Liver (tissue), 9 donors: ENCODE results near the gene FAM9A. TPM values are rescaled to one million over a fixed set of nuclear protein-coding genes. Genes with fewer than 3 reads are reported as not detected.

ENCODE experiments used
- DNase-seq: peaks from one replicate; pipeline ENCODE4 v3.0.0-alpha.2; 2017; ENCODE audit warnings: low spot score
- H3K27ac ChIP-seq, 2 donors: one replicate each; pipeline ENCODE4 v1.7.0; 2013; ENCODE audit warnings: inconsistent platforms in 2 of 2, low read length in 2 of 2, control low read depth in 1 of 2, low read depth in 1 of 2, mild to moderate bottlenecking in 1 of 2
- H3K27me3 ChIP-seq, 4 donors: one replicate each; pipeline versions ENCODE4 v1.6.1 to v1.7.0; 2013; ENCODE audit warnings: low read length in 3 of 4, inconsistent platforms in 1 of 4, mild to moderate bottlenecking in 1 of 4, moderate library complexity in 1 of 4; ENCODE audit not compliant: control insufficient read depth in 4 of 4, insufficient read depth in 4 of 4
- H3K36me3 ChIP-seq, 4 donors: one replicate each; pipeline versions ENCODE4 v1.6.1 to v1.7.0; 2013; ENCODE audit warnings: low read length in 3 of 4, mild to moderate bottlenecking in 3 of 4, low read depth in 1 of 4, moderate library complexity in 1 of 4; ENCODE audit not compliant: control insufficient read depth in 4 of 4, insufficient read depth in 3 of 4
- H3K4me1 ChIP-seq, 4 donors: one replicate each; pipeline versions ENCODE4 v1.6.1 to v1.7.0; 2013; ENCODE audit warnings: low read length in 3 of 4, mild to moderate bottlenecking in 3 of 4, moderate library complexity in 1 of 4; ENCODE audit not compliant: control insufficient read depth in 4 of 4, insufficient read depth in 4 of 4
- H3K4me3 ChIP-seq, 3 donors: one replicate each; pipeline versions ENCODE4 v1.6.1 to v1.7.0; 2013; ENCODE audit warnings: low read length in 3 of 3, control low read depth in 1 of 3, low read depth in 1 of 3, mild to moderate bottlenecking in 1 of 3
- H3K9ac ChIP-seq, 2 donors: one replicate each; pipeline ENCODE4 v1.7.0; 2013; ENCODE audit warnings: low read length in 2 of 2, mild to moderate bottlenecking in 2 of 2, moderate library complexity in 2 of 2, control low read depth in 1 of 2, low read depth in 1 of 2
- H3K9me3 ChIP-seq, 4 donors: one replicate each; pipeline versions ENCODE4 v1.6.1 to v1.7.0; 2013; ENCODE audit warnings: low read length in 3 of 4; ENCODE audit not compliant: control insufficient read depth in 4 of 4
- EGR1 ChIP-seq, 2 donors: IDR thresholded peaks; 2 replicates each; pipeline ENCODE4 v1.6.1; 2016 to 2018; ENCODE audit warnings: antibody characterized with exemption in 2 of 2, low read depth in 2 of 2
- FOXA1 ChIP-seq: IDR thresholded peaks from 2 replicates; pipeline ENCODE4 v1.6.1; 2016; ENCODE audit warnings: antibody characterized with exemption
- FOXA2 ChIP-seq: IDR thresholded peaks from 2 replicates; pipeline ENCODE4 v1.6.1; 2016; ENCODE audit warnings: antibody characterized with exemption
- HNF4G ChIP-seq: IDR thresholded peaks from 2 replicates; pipeline ENCODE4 v1.6.1; 2016; ENCODE audit warnings: antibody characterized with exemption
- JUND ChIP-seq, 2 donors: IDR thresholded peaks; 2 replicates each; pipeline ENCODE4 v1.6.1; 2016; ENCODE audit warnings: antibody characterized with exemption in 2 of 2
- NR2F2 ChIP-seq: IDR thresholded peaks from 2 replicates; pipeline ENCODE4 v1.6.1; 2016; ENCODE audit warnings: antibody characterized with exemption
- RAD21 ChIP-seq, 2 donors: IDR thresholded peaks; 2 replicates each; pipeline ENCODE4 v1.6.1; 2016; ENCODE audit warnings: antibody characterized with exemption in 2 of 2, mild to moderate bottlenecking in 2 of 2
- RXRA ChIP-seq, 2 donors: IDR thresholded peaks; 2 replicates each; pipeline ENCODE4 v1.6.1; 2017 to 2018; ENCODE audit warnings: antibody characterized with exemption in 2 of 2, mild to moderate bottlenecking in 1 of 2
- SP1 ChIP-seq: IDR thresholded peaks from 2 replicates; pipeline ENCODE4 v1.6.1; 2018; ENCODE audit warnings: antibody characterized with exemption, mild to moderate bottlenecking
- TAF1 ChIP-seq: conservative IDR thresholded peaks from 2 replicates; pipeline ENCODE4 v1.6.1; 2016; ENCODE audit warnings: antibody characterized with exemption, mild to moderate bottlenecking
- YY1 ChIP-seq: IDR thresholded peaks from 2 replicates; pipeline ENCODE4 v1.6.1; 2016; ENCODE audit warnings: antibody characterized with exemption, mild to moderate bottlenecking
- WGBS: extraction: QIAGEN DNeasy Blood & Tissue Kit; methylation state at CpG from one replicate; pipeline ENCODE4 v1.1.7; 2013; 5-methylcytosine and 5-hydroxymethylcytosine counted together
- polyA plus RNA-seq, 2 donors: library from polyadenylated mRNA; stranded (reverse) in 1 of 2; unstranded in 1 of 2; fragments of 200-250 nt in 1 of 2; fragments of >200 nt in 1 of 2; fragmentation: Nextera tagmentation in 1 of 2; extraction: Ambion mirVana in 1 of 2; gene quantifications; one replicate each; pipeline versions ENCODE4 v1.2.1 to v1.2.3, GENCODE V29; 2013 to 2015
- total RNA-seq, 2 donors: library from RNA; depleted of rRNA; stranded (reverse); fragments of >200 nt; gene quantifications; one replicate each; pipeline ENCODE4 v1.2.3, GENCODE V29; 2014
- TF ChIP-seq, protein P1 (sequence below): fragments of 150-350 bp; IDR thresholded peaks from 2 replicates; pipeline ENCODE4 v1.5.1; 2017; ENCODE audit warnings: improper control_type of control experiment, low read depth, low read length; ENCODE audit not compliant: missing input control
- TF ChIP-seq, protein P2 (sequence below): IDR thresholded peaks from 2 replicates; pipeline ENCODE4 v1.6.1; 2016; ENCODE audit warnings: antibody characterized with exemption
- TF ChIP-seq, protein P3 (sequence below): IDR thresholded peaks from 2 replicates; pipeline ENCODE4 v1.6.1; 2016; ENCODE audit warnings: antibody characterized with exemption
- TF ChIP-seq, protein P4 (sequence below): IDR thresholded peaks from 2 replicates; pipeline ENCODE4 v1.6.1; 2016; ENCODE audit warnings: antibody characterized with exemption, mild to moderate bottlenecking
- donor health status: healthy.
- donor health status: healthy.
- donor health status: healthy.
- donor health status: healthy.
- donor health status: healthy.

The FAM9A gene
- total and polyA plus RNA-seq, 4 donors: 0.51 TPM; not detected in 3

DNA sequence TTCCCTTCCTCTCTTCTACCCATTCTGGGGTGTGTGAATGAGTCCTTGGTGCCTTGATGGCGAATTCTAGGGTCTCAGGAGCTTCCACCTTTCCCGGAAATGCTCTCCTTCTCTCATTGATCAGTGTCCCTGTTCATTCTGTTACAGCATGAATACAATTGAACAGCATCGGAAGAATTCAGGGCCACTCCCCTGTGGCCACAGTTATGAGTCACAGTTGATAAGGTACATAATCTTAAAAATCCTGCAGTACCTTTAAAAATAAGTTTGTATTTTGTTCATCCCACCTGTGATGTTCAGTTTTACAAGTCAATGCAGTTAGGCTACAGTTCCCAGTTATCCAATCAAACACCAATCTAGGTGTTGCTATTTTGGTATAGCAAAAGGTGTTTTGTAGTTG is 47.3 kb upstream of the FAM9A start:
- no peak for DNase-seq
- Histone ChIP-seq H3K36me3 (no peaks in the 10 kb centered on the region), H3K9me3 (no peaks in the 10 kb centered on the region), H3K4me1 (peaks cover 4 to 22% (median 15%) of the 10 kb centered on the region in 4 donors), H3K27ac (no peak overlapping the region), H3K4me3 (no peak overlapping the region), H3K9ac (no peak overlapping the region), H3K27me3 (peaks cover 0 to 3% (median under 1%) of the 10 kb centered on the region in 4 donors)
- 65% methylated on average over 3 of the region's 3 CpGs for WGBS
- TF ChIP-seq RAD21 (IDR thresholded peaks at IDR 0.05): no peak
- no peak for TF ChIP-seq HNF4G
- TF ChIP-seq JUND (IDR thresholded peaks at IDR 0.05): no peak
- TF ChIP-seq TAF1: no peak
- TF ChIP-seq, protein P1, sequence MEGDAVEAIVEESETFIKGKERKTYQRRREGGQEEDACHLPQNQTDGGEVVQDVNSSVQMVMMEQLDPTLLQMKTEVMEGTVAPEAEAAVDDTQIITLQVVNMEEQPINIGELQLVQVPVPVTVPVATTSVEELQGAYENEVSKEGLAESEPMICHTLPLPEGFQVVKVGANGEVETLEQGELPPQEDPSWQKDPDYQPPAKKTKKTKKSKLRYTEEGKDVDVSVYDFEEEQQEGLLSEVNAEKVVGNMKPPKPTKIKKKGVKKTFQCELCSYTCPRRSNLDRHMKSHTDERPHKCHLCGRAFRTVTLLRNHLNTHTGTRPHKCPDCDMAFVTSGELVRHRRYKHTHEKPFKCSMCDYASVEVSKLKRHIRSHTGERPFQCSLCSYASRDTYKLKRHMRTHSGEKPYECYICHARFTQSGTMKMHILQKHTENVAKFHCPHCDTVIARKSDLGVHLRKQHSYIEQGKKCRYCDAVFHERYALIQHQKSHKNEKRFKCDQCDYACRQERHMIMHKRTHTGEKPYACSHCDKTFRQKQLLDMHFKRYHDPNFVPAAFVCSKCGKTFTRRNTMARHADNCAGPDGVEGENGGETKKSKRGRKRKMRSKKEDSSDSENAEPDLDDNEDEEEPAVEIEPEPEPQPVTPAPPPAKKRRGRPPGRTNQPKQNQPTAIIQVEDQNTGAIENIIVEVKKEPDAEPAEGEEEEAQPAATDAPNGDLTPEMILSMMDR: no peak
- no peak for TF ChIP-seq FOXA2
- no peak for TF ChIP-seq RXRA (IDR thresholded peaks at IDR 0.05)
- no peak for TF ChIP-seq EGR1 (IDR thresholded peaks at IDR 0.05; ENCODE audit: low read depth in 2 of 2)
- TF ChIP-seq, protein P2, sequence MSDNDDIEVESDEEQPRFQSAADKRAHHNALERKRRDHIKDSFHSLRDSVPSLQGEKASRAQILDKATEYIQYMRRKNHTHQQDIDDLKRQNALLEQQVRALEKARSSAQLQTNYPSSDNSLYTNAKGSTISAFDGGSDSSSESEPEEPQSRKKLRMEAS: no peak
- TF ChIP-seq, protein P3, sequence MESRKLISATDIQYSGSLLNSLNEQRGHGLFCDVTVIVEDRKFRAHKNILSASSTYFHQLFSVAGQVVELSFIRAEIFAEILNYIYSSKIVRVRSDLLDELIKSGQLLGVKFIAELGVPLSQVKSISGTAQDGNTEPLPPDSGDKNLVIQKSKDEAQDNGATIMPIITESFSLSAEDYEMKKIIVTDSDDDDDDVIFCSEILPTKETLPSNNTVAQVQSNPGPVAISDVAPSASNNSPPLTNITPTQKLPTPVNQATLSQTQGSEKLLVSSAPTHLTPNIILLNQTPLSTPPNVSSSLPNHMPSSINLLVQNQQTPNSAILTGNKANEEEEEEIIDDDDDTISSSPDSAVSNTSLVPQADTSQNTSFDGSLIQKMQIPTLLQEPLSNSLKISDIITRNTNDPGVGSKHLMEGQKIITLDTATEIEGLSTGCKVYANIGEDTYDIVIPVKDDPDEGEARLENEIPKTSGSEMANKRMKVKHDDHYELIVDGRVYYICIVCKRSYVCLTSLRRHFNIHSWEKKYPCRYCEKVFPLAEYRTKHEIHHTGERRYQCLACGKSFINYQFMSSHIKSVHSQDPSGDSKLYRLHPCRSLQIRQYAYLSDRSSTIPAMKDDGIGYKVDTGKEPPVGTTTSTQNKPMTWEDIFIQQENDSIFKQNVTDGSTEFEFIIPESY: no peak
- TF ChIP-seq YY1: no peak

DNA sequence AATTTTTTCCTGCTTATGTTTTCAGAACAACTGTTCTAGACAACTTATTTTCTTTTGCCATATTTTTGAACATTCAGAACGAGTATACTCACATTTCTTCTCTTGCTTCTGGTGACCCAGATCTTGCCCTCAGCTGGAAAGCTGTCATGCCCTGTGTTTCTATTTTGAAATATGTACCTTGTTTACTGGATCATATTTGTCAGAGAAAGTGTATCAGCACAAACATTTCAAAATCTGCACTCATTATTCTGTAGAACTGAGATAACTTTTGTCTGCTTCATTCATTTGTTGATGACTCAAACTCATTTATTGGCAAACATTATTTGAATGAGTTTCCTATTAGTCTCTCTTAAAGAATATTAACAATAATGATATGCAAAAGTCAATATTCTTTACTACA is 46.2 kb upstream of the FAM9A start:
- H3K4me1 ChIP-seq: peaks cover 4 to 22% (median 15%) of the 10 kb centered on the region in 4 donors
- 24% methylated on average over 1 of the region's 1 CpG for WGBS
- H3K9me3 ChIP-seq: no peaks in the 10 kb centered on the region
- H3K27me3 ChIP-seq: peaks cover 0 to 3% (median under 1%) of the 10 kb centered on the region in 4 donors
- no peaks in the 10 kb centered on the region for H3K36me3 ChIP-seq
- H3K4me3 ChIP-seq: no peak overlapping the region
- no peak overlapping the region for H3K9ac ChIP-seq
- no peak overlapping the region for H3K27ac ChIP-seq
- no peak for DNase-seq
- TF ChIP-seq NR2F2 (no peak), SP1 (no peak), JUND (IDR thresholded peaks at IDR 0.05) (no peak), TAF1 (no peak), RAD21 (IDR thresholded peaks at IDR 0.05) (no peak), FOXA1 (no peak)
- TF ChIP-seq, protein P4, sequence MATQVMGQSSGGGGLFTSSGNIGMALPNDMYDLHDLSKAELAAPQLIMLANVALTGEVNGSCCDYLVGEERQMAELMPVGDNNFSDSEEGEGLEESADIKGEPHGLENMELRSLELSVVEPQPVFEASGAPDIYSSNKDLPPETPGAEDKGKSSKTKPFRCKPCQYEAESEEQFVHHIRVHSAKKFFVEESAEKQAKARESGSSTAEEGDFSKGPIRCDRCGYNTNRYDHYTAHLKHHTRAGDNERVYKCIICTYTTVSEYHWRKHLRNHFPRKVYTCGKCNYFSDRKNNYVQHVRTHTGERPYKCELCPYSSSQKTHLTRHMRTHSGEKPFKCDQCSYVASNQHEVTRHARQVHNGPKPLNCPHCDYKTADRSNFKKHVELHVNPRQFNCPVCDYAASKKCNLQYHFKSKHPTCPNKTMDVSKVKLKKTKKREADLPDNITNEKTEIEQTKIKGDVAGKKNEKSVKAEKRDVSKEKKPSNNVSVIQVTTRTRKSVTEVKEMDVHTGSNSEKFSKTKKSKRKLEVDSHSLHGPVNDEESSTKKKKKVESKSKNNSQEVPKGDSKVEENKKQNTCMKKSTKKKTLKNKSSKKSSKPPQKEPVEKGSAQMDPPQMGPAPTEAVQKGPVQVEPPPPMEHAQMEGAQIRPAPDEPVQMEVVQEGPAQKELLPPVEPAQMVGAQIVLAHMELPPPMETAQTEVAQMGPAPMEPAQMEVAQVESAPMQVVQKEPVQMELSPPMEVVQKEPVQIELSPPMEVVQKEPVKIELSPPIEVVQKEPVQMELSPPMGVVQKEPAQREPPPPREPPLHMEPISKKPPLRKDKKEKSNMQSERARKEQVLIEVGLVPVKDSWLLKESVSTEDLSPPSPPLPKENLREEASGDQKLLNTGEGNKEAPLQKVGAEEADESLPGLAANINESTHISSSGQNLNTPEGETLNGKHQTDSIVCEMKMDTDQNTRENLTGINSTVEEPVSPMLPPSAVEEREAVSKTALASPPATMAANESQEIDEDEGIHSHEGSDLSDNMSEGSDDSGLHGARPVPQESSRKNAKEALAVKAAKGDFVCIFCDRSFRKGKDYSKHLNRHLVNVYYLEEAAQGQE: no peak
